Loucy (cell line): ENCODE measurements around the gene KDM2B.

ENCODE experiments used
- H2AFZ ChIP-seq: fragments of 200-600 bp; sonication (generic); 2 replicates; pipeline ENCODE4 v1.6.0; 2016; ENCODE audit warnings: antibody characterized with exemption, mild to moderate bottlenecking, low read length, moderate library complexity
- H3F3A ChIP-seq: fragments of 200-600 bp; 2 replicates; pipeline ENCODE4 v1.6.0; 2016; ENCODE audit warnings: antibody characterized with exemption, low read depth, mild to moderate bottlenecking
- H3K27me3 ChIP-seq: fragments of 200-600 bp; sonication (generic); 2 replicates; pipeline ENCODE4 v1.6.1; 2014; ENCODE audit warnings: low read length, mild to moderate bottlenecking; ENCODE audit not compliant: insufficient read depth, poor library complexity, severe bottlenecking
- H3K36me3 ChIP-seq: fragments of 200-600 bp; sonication (generic); 2 replicates; pipeline ENCODE4 v1.6.1; 2016; ENCODE audit warnings: low read length; ENCODE audit not compliant: insufficient read depth
- H3K4me1 ChIP-seq: fragments of 200-600 bp; sonication (generic); 2 replicates; pipeline ENCODE4 v1.5.1; 2014; ENCODE audit warnings: low read length, mild to moderate bottlenecking; ENCODE audit not compliant: insufficient read depth, poor library complexity, severe bottlenecking
- H3K4me2 ChIP-seq: fragments of 200-600 bp; sonication (generic); 2 replicates; pipeline ENCODE4 v1.6.0; 2014; ENCODE audit warnings: antibody characterized with exemption, low read length, low read depth, mild to moderate bottlenecking; ENCODE audit not compliant: poor library complexity, severe bottlenecking
- H3K4me3 ChIP-seq: fragments of 200-600 bp; sonication (generic); 2 replicates; pipeline ENCODE4 v1.5.1; 2014; ENCODE audit warnings: low read length, mild to moderate bottlenecking, mixed read lengths; ENCODE audit not compliant: poor library complexity, severe bottlenecking
- H3K79me2 ChIP-seq: fragments of 200-600 bp; sonication (generic); 2 replicates; pipeline ENCODE4 v1.6.1; 2014; ENCODE audit warnings: low read length; ENCODE audit not compliant: insufficient read depth
- H3K9ac ChIP-seq: fragments of 200-600 bp; sonication (generic); 2 replicates; pipeline ENCODE4 v1.6.0; 2014; ENCODE audit warnings: mild to moderate bottlenecking, low read depth, low read length, moderate library complexity; ENCODE audit not compliant: poor library complexity, severe bottlenecking
- H3K9me2 ChIP-seq: fragments of 200-600 bp; sonication (generic); replicated peaks from 2 replicates; pipeline ENCODE4 v1.6.1; 2016; ENCODE audit warnings: low read depth, low read length, mixed read lengths
- H3K9me3 ChIP-seq: fragments of 200-600 bp; sonication (generic); 2 replicates; pipeline ENCODE4 v1.6.1; 2014; ENCODE audit warnings: mild to moderate bottlenecking, antibody characterized with exemption, low read length, low read depth; ENCODE audit not compliant: insufficient read depth
- H4K20me1 ChIP-seq: fragments of 200-600 bp; sonication (generic); 2 replicates; pipeline ENCODE4 v1.6.0; 2014; ENCODE audit warnings: antibody characterized with exemption, low read length, mild to moderate bottlenecking; ENCODE audit not compliant: insufficient read depth, poor library complexity, severe bottlenecking
- EZH2phosphoT487 ChIP-seq: fragments of 200-600 bp; IDR thresholded peaks from 2 replicates; pipeline ENCODE4 v1.6.1; 2018; ENCODE audit warnings: antibody characterized with exemption, mild to moderate bottlenecking, moderate library complexity, borderline replicate concordance
- TF ChIP-seq, protein P1 (sequence below): fragments of 200-600 bp; sonication (generic); conservative IDR thresholded peaks from 2 replicates; pipeline ENCODE4 v1.5.1; 2014; ENCODE audit warnings: mild to moderate bottlenecking, antibody characterized with exemption, low read length

Gene KDM2B

DNA sequence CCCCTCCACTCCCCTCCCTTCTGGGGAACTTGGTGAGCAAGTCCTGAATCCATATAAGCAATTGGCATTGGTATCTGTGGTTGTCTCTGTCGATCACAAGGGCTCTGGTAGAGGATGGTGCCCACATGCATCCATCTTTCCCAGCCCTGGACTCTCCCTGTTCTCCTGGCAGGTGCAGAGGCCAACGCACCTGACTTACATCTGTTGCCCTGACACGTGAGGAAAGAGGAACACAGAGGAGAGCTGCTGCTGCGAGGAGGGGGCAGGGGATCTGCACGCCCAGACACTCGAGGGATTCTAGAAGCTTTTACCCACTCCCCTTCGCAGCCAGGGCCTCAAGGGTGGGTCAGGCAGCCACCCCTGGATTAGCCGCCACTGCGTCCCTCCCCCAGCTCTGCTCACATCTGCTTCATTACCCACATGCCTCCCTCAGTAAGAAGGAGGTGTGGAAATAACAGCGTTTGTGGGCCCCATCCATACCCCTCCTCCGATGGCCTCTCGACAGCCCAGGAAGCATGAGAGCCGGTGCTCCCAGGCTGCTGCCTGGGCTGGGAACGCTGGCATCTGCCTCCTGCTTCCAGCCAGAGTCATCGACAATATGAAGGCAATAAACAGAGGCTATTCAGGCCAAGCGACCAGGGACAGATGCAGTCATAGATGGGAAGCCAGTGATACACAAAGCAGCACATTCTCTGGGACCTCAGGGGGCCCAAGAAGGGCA is 56.5 kb downstream of the KDM2B start:
- TF ChIP-seq EZH2phosphoT487: no peak
- TF ChIP-seq, protein P1, sequence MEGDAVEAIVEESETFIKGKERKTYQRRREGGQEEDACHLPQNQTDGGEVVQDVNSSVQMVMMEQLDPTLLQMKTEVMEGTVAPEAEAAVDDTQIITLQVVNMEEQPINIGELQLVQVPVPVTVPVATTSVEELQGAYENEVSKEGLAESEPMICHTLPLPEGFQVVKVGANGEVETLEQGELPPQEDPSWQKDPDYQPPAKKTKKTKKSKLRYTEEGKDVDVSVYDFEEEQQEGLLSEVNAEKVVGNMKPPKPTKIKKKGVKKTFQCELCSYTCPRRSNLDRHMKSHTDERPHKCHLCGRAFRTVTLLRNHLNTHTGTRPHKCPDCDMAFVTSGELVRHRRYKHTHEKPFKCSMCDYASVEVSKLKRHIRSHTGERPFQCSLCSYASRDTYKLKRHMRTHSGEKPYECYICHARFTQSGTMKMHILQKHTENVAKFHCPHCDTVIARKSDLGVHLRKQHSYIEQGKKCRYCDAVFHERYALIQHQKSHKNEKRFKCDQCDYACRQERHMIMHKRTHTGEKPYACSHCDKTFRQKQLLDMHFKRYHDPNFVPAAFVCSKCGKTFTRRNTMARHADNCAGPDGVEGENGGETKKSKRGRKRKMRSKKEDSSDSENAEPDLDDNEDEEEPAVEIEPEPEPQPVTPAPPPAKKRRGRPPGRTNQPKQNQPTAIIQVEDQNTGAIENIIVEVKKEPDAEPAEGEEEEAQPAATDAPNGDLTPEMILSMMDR: no peak
- Histone ChIP-seq H3K27me3 (no peaks in the 10 kb centered on the region), H3K4me3 (no peak overlapping the region), H3K4me2 (no peak overlapping the region), H4K20me1 (no peaks in the 10 kb centered on the region), H3K9me2 (no peaks in the 10 kb centered on the region), H3K9ac (no peak overlapping the region), H3K36me3 (peaks cover 67% of the 10 kb centered on the region; the same call in 1 of the 2 replicates), H3K9me3 (no peaks in the 10 kb centered on the region), H2AFZ (no peak overlapping the region), H3F3A (no peaks in the 10 kb centered on the region), H3K4me1 (no peaks in the 10 kb centered on the region), H3K79me2 (peaks cover 29% of the 10 kb centered on the region)

DNA sequence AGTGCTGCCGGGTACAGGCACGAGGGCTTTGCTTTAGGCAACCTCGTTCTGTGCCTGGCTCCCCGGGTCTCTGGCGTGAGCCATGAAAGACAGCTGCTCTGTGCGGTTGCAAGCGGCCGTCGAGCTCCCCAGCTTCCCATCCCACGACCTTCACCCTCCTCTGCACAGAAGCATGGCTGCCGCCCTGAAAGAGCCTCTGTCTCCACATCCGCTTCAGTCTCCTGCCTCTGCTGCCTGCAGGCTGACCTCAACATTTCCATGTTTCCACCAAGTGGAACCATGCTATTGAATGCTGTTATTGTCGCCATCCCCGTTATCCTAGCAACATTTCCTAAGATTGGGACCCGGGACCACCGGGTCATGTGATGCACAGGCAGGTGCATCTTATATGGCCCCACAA is 57.1 kb downstream of the KDM2B start:
- Histone ChIP-seq H3K4me1 (no peaks in the 10 kb centered on the region), H3K79me2 (peaks cover 23% of the 10 kb centered on the region; the same call in 1 of the 2 replicates), H3K27me3 (no peaks in the 10 kb centered on the region), H3K4me3 (no peak overlapping the region), H3K9me2 (no peaks in the 10 kb centered on the region), H4K20me1 (no peaks in the 10 kb centered on the region), H3F3A (no peaks in the 10 kb centered on the region), H3K36me3 (peaks cover 67% of the 10 kb centered on the region; the same call in 1 of the 2 replicates), H3K9ac (no peak overlapping the region), H3K4me2 (no peak overlapping the region), H2AFZ (no peak overlapping the region), H3K9me3 (no peaks in the 10 kb centered on the region)
- TF ChIP-seq, protein P1: no peak

DNA sequence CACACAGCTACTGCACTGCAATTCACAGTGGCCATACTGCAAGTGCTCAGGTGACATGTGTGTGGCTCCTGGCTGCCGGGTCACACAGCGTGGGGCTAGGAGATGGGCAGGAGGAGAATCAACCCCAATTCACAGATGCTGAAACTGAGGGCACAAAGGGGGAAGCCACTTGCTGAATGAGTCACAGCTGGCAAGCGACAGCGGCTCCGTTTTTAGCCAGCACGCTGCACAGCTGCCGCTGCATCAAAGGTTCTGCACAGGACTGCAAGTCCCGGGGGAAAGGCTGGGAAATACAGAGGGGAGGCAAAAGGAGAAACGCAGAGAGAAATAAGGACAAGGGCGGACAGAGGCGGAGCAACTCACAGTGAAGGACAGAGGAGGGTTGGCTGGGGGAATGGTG is 57.9 kb downstream of the KDM2B start:
- Histone ChIP-seq H3K4me1 (no peaks in the 10 kb centered on the region), H3K36me3 (peaks cover 69% of the 10 kb centered on the region; the same call in 1 of the 2 replicates), H3K27me3 (no peaks in the 10 kb centered on the region), H3K4me2 (no peak overlapping the region), H3K79me2 (peaks cover 19% of the 10 kb centered on the region; the same call in 1 of the 2 replicates), H3K9me2 (no peaks in the 10 kb centered on the region), H4K20me1 (no peaks in the 10 kb centered on the region), H3K4me3 (no peak overlapping the region), H3K9me3 (no peaks in the 10 kb centered on the region), H2AFZ (no peak overlapping the region), H3K9ac (no peak overlapping the region), H3F3A (no peaks in the 10 kb centered on the region)
- TF ChIP-seq EZH2phosphoT487: no peak
- TF ChIP-seq, protein P1: no peak
